Activated CD8-positive, alpha-beta memory T cell treated with anti-CD3 and anti-CD28 coated beads for 24 hours (primary cell): Measurements from ENCODE around the gene F7.
A peak's percentile ranks its signal among the peaks of the same experiment; 100 is the strongest.

Source experiments
- DNase-seq: peaks from one replicate; pipeline ENCODE4 v3.0.0-alpha.2; 2020

F7 gene

DNA sequence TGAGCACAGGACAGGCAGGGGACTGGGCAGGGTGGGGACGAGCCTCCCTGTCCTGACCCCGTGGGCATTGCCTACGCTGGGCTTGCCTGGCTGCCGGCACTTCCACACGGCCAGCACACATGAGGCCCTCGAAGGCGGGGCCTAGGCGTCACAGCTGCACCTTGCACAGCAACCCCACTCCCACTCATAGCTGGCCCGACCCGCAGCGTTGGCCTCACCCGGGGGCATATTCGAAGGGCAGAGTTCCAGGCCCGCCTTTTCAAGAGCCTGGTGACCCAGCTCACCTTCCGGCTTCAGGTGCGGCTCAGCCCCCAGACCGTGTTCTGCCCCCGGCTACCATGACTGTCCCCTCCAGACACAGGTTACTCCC, 36.0 kb downstream of the F7 start:
- DNase-seq, result no peak

DNA sequence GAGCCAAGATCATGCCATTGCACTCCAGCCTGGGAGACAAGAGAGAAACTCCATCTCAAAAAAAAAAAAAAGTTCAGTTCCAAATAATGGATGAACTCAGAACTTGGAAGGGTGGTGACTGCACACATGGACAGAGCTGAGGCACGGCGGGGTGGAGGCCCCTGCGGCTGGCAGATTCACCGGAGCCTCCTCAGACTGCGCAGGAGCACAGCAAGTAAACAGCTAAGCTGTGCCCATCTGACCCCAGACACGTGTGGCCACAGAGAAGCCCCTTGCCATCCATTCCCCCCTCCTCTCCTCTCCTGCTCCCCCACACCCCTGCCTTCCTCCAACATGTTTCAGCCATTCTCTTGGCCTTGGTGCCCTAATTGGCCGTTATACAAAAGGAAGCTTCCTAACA, 37.3 kb downstream of the F7 start:
- DNase-seq, result no peak

DNA sequence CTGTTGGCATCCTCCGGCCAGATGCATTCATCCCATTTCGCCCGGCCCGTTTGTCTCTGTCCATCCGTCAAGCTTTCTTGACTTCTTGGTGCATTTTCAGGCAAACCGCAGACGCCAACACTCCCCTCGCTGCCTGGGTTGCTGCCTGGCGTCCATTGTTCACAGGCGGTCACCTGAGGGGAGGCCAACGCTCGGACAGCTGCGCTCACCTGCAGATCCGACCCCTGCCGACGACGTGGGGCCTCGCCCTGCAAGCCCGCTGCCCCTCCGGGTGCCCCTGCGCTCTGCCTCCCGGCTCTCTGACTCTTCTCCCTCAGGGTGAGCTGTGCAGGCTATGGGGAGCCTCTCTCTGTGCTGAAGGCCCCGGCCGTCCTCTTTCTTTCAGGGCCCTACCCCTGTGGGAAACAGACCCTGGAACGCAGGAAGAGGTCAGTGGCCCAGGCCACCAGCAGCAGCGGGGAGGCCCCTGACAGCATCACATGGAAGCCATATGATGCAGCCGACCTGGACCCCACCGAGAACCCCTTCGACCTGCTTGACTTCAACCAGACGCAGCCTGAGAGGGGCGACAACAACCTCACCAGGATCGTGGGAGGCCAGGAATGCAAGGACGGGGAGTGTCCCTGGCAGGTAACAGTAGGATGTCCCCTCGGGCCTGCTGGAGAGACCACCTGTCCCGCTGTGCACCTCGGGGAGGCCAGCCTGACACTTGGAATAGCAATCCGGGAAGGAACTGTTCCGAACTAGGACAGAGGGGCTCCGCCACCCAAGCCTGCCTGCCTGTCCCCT, 38.1 kb downstream of the F7 start:
- no peak for DNase-seq

DNA sequence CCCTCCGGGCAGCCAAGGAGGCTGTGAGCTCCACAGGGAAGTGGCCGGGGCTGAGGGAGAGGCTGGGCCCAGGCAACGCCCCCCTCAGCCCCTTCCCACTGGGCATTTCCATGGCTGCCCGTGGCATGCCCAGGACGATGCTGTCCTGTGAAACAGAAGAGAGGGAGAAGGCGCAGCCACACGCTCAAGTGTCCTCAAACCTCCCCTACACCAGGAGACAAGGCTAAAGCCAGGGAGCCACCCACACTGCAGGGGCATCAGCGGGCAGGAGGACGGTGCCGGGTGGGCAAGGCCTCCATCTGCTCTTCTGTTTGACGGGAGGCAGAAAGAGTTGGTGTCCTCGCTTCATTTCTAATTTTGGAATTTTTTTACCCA, 38.7 kb downstream of the F7 start:
- DNase-seq, result peak; percentile 33

DNA sequence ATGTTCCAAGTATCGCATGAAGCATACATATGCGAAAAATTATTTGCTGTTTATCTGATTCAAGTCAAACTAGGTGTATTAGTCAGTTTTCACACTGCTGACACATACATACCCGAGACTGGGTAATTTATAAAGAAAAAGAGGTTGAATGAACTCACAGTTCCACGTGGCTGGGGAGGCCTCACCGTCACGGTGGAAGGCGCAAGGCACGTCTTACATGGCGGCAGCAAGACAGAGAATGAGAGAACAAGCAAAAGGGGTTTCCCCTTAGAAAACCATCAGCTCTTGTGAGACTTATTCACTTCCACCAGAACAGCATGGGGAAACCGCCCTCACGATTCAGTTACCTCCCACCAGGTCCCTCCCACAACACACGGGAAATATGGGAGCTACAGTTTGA, 39.9 kb downstream of the F7 start:
- peak; percentile 55 for DNase-seq

DNA sequence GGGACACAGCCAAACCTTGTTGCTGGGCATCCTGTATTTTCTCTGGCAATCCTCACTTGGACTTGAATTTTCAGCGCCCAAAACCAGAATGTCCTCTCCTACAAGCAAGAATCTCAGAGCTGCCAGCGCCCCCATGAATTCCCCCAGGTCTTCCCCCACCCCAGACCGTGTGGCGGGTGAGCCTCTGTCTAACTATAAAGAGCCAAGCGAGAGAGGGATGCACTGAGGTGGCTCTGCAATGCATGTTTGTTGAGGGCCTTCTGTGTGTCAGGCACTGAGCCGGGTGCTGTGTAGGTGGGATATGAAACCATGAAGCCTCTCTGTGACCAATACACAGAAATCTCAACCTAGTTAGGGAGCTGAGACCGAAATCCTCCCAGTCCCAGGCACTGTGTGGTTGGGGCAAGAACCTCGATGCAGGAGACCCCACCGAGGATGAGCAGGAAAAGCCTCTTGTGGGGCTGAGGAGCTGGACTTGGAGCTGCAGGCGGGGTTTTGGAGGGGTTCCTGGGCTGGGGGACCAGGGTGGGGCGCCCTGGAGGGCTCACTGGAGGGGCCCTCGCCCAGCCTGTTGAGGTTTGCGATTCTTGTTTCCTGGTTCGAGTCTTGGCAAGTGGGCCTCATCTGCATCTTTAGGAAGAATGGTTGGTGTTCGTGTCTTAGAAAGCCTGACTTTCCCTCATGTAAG, 40.5 kb downstream of the F7 start:
- peak; percentile 47 for DNase-seq

DNA sequence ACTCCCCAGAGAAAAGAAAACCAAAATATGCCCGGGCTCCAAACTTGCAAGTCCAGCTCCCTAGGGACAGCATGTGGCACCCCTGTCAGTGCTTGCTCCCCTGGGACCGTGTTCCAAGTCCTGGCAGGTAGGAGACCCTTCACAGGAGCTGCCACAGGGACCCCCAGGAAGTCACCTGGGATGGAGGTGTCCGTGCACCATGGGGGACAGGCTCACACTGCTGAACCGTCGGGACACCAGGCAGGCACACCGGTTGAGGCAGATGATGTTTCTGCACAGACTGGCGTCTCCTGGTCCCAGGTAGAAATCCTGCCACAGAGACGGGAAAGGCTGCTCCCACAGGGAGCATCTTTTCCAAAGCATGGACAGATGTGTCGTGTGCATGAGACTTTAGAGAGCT, 41.2 kb downstream of the F7 start:
- DNase-seq, result peak; percentile 47

DNA sequence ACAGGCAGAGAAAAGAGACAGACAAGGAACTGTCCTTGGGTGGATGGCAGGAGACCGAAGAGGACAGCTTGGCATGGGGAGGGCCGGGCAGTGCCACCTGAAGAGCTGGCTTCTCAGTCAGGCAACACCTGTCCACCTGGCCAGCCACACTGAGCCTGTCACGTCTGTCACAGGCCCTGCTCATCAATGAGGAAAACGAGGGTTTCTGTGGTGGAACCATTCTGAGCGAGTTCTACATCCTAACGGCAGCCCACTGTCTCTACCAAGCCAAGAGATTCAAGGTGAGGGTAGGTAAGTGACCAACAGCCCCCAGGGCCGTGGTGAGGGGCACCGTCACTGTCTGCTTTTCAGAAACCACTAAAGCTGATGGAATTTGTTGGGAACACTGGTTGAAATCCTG, 41.6 kb downstream of the F7 start:
- peak; percentile 37 for DNase-seq

DNA sequence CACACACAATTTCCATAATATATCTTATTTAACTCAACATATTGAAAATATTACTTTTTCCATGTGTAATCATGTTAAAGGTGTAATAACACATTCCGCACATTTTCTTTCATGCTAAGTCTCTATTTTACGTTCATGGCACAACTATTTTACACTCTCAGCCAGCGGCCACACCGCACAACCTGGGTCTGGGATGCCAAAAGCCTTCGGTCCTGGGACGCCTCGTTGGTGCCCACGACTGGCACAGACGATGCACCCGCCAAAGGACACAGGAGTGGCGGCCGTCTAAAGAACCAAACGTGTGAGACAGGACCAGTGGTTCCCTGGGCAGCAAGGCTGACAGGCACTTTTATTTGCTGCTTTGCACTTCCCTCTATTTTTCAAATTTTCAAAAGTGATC, 42.8 kb downstream of the F7 start:
- peak; percentile 19 for DNase-seq

DNA sequence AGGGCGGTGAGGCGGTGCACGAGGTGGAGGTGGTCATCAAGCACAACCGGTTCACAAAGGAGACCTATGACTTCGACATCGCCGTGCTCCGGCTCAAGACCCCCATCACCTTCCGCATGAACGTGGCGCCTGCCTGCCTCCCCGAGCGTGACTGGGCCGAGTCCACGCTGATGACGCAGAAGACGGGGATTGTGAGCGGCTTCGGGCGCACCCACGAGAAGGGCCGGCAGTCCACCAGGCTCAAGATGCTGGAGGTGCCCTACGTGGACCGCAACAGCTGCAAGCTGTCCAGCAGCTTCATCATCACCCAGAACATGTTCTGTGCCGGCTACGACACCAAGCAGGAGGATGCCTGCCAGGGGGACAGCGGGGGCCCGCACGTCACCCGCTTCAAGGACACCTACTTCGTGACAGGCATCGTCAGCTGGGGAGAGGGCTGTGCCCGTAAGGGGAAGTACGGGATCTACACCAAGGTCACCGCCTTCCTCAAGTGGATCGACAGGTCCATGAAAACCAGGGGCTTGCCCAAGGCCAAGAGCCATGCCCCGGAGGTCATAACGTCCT, 43.4 kb downstream of the F7 start:
- peak; percentile 47 for DNase-seq

DNA sequence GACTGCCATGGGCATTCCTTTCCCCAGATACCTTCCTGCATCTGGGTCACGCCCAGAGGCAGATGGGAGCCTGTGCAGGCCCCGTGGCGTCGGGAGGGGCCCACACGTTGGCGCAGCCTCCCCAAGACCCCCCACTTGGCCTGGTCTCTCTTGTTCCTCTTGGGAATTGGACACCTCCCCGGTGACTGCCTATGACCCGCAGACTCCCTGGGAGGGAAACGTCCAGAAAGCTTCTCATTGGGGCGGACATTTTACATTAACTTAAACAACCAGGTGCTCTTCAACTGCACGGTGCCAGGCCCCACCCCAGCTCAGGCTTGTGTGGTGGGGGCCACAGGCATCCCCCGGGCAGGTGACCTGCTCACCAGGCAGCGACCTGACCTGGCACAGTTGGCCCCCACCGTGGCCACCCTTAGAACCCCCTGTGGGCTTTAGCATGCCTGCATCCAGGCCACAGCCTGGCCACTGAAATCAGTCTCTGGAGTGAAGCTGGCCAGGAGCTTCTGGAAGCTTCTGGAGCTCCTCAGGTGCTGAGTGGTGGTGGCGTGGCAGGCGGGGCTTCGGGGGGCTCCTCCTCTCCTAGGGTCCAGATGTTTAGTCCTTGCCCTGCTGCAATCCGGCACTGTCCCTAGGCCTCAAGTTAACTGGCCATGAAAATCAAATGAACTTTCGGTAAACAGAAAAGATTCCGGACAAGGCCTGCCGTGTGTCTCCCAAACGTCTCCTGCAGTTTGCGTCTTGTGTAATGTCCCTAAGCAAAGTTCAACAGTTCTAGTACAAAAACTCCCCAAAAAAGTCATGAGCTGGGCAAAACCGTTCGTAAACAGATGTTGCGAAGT, 44.3 kb downstream of the F7 start:
- peak; percentile 47 for DNase-seq

DNA sequence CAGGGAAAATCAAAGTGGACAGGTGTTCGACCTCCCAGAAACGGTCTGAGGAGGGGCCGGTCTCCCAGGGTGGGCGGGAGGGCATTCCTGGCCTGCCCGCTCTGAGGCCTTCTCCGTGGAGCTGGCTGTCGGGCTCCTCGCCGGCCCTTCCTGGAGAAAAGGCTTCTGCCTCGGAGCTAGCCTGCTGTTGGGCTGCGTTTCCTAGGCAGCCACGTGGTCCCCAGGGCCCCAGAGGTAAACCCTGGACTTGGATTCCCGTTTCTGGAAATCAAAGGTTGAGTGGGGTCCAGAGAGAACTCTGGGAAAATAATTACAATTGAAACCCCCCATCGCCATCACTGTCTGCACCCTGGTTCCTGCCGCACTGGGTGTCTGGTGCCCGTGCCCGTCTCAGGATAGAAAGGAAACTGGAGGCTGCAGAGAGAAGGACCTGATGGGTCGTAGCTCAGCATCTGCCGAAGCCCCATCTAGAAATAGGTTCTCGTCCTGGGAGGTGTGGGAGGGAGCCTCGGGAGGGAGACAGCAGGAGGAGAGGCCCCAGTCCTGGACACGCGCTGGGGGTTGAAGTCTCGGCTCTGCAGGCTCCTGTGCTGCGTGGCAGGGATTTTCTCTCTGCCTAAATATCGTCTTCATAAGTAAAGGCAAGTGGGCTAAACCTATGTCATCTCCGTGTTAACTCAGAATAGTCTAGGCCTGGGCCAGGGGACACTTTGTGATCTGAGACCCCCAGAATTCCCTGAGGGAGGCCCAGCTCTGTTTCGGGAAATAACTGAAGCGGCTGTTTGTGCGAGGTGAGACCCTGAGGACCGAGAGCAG, 45.2 kb downstream of the F7 start:
- peak; percentile 47 for DNase-seq

DNA sequence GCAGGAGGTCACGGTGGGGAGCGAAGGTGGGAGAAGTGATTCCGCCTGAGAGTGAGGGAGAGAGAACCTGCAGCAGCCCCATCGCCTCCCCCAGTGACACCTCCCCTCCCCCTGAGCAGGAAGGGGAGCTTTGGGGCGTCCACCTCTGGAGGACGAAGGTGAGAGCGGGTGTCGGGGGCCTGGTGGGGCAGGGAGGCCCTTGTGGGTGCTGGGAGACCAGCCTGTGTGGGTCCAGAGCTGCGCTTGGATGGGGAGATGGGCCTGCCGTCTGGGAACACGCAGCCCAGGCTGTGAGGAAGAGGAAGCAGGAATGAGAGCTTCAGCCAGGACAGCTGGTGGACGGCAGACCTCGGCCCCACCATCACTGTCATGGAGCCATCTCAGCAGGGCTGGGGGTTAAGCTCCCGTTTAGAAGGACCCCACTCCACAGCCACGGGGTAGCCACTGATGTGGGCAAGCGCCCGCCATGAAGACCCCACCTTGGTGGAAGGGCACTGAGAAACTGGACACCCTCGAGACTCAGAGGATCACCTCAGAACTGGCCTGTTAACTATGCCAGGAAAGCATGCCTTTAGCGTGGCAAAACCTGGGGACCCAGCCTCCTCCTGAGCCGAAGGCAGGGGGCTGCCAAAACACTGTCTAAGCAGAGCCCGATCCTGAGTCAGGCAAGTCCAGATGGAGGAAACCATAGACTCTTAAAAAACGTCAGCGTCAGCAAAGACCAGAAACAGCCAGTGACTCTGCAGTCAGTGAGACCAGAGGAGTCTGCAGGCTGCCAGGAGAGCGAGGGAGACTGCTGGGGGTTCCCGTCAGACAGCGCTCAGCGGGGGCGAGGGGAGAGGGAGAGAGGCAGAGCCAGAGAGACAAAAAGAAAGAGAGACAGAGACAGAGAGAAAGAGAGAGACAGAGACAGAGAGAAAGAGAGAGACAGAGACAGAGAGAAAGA, 46.4 kb downstream of the F7 start:
- DNase-seq, result peak; percentile 61

DNA sequence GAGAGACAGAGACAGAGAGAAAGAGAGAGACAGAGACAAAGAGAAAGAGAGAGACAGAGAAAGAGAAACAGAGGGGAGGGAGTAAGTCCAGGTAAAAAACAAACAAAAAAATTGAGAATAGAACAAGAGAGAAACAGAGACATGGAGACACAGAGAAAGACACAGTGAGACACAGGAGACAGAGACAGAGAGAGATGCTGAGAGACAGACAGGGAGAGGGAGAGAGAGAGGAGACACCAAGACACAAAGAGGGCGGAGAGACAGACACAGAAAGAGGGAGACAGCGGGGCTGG, 47.0 kb downstream of the F7 start:
- DNase-seq, result no peak

DNA sequence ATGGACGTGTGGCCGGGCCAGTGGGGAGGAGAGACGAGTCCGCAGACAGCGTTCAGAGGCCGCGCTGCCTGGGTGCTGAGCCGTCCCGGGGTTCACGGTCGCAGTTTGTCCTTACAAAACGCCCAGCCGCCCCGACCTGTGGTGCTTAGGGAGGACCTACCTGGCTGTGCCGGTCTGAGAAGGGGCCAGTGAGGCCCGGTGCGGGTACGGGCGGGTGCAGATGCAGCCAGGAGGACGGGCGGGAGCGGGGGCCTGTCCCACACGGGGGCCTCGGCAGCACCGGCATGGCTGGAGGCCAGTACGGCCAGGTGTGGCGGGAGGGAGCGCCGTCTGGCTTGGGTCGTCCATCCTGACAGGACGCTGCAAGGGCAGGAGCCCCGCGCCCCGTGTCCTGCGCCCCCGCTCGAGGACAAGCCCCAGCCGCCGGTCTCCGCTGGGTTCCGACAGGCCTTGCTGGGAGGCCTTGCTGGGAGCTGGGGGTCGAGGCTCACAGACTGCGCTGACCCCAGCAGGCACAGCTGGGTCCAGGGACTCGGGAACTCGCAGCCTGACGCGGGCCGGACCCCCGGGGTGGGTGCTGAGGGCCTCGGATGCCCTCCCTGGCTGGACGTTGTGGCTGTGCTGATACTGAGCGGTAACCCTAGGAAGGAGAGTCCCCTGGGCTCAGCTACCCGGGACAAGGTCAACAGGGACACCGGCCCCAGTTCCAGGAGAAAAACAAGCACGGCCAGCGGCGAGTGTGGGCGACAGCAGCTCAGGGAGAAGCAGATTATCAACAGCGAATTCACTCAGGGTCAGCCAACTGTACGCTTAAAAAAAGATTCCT, 47.6 kb downstream of the F7 start:
- DNase-seq, result peak; percentile 76

DNA sequence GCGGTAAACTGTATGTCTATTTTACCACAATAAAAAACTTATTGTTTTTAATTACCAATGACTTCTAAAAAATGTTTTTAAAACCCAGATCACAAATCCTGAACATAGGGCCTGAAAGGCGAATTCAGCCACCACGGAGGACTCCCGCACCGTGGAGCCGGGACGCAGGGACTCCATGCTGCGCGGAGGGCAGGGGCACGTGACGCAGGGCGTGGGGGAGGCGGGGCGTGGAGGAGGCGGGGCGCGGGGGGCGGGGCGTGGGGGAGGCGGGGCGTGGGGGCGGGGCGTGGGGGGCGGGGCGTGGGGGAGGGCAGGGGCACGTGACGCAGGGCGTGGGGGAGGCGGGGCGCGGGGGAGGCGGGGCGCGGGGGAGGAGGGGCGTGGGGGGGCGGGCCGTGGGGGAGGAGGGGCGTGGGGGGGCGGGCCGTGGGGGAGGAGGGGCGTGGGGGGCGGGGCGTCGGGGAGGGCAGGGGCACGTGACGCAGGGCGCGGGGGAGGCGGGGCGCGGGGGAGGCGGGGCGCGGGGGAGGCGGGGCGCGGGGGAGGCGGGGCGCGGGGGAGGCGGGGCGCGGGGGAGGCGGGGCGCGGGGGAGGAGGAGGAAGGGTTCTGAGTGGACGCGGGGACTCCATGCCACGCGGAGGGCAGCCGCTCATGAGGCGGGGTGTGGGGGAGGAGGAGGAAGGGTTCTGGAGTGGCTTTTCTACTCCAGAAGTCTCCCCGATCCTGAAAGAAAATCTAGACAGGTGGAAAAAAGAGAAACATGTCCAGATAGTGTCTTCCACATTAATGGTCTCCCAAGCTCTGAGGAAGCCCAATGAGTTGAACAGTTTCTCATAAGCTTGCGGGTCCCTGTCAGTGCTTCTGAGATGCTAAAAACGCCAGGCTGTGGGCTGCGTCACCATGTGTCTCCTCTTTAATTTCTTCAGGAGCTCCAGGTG, 48.5 kb downstream of the F7 start:
- DNase-seq, result peak; percentile 84

DNA sequence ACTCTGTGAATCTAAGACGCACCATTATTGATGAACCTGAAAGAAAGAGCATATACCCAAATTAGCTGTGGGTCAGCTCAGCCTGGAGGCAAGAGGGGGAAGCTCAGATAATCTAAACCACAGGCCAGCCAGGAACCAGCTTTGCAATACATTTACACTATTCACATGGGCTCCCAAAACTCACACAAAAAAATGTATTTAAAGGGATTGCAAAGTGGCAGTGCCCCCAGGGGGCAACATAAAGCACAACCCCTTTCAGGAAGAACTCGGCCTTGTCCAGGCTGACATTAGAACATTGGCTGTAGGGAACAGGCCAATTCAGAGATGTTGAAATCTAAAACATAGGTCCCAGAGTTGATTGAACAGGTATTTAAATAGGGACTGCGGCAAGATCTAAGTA, 49.6 kb downstream of the F7 start:
- peak; percentile 47 for DNase-seq

DNA sequence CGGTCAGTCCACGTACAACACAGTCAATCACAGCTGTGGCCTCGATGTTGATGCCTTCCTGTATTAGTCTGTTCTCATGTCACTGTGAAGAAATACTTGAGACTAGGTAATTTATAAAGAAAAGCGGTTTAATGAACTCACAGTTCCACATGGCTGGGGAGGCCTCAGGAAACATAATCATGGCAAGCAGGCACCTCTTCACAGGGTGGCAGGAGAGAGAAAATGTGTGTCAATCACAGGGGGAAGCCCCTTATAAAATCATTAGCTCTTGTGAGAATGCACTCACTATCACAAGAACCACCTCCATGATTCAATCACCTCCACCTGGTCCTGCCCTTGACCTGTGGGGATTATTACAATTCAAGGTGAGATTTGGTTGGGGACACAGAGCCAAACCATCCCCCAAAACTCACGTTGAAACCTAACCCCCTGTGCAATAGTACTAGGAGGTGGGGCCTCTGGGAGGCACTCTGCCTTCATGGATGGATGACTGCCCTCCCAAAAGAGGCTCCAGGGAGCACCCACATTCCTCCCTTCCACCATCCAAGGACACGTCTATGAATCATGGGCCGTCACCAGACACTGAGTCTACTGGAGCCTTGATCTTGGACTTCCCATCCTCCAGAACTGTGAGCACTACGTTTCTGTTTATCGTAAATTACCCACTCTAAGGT, 50.5 kb downstream of the F7 start:
- DNase-seq, result peak; percentile 28
